HL-60/S4 treated with phorbol 12-myristate 13-acetate at 8.2 ng/mL for 4 days and 3 days (cell line): ENCODE data around the gene RAB39A.
"Not testable (repeated sequence)": the region's sequence is repeated elsewhere in the genome, so short reads cannot be mapped to it uniquely, and the experiment has no call there.

Experiments
- in situ Hi-C: fragments of 300-500 bp; cut with MboI; formaldehyde crosslinking; loops from 2 replicates; pipeline ENCODE4 v1.15.0; 2022; ENCODE audit warnings: low sequenced_read_pairs

The RAB39A gene, protein sequence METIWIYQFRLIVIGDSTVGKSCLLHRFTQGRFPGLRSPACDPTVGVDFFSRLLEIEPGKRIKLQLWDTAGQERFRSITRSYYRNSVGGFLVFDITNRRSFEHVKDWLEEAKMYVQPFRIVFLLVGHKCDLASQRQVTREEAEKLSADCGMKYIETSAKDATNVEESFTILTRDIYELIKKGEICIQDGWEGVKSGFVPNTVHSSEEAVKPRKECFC

DNA sequence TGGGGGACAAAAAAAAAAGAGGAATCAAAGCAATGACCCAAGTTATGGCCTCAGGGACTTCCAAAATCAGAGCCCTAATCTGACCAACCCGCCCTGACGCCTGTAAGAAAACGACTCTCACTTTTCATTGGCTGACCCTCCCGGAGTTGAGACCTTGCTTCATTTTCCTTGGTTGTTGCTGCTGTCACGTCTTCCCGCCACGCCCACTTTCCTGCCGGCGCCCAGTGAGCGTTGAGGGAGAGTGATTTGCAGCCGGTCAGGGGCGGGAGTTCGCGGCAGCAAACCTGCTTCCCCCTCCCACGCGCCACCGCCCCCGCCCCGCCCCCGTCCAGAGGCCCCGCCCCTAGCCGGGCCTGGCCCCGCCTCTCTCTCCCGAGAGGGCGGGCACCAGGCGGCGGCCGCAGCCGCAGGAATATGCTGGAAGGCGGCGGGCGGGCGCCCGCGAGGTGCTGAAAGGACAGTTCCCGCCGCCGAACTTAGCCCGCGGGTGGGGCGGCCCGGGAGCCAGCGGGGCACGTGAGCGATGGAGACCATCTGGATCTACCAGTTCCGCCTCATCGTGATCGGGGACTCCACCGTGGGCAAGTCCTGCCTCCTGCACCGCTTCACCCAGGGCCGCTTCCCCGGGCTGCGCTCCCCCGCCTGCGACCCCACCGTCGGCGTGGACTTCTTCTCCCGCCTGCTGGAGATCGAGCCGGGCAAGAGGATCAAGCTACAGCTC, at the start of gene RAB39A:
Gene RAB39A, plus strand, starts transcription at position 403 of the 721 bp plus-strand sequence. Its CDS starts 121 bp downstream, at position 524.
- in situ Hi-C loops = no loop called here

DNA sequence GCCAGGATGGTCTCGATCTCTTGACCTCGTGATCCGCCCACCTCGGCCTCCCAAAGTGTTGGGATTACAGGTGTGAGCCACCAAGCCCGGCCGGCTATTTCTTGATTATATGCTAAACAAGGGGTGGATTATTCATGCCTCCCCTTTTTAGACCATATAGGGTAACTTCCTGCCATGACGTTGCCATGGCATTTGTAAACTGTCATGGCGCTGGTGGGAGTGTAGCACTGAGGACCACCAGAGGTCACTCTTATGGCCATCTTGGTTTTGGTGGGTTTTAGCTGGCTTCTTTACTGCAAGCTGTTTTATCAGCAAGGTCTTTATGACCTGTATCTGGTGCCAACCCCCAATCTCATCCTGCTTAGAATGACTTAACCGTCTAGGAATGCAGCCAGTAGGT, 46.8 kb upstream of the RAB39A start:
- in situ Hi-C loops = not testable (repeated sequence)

DNA sequence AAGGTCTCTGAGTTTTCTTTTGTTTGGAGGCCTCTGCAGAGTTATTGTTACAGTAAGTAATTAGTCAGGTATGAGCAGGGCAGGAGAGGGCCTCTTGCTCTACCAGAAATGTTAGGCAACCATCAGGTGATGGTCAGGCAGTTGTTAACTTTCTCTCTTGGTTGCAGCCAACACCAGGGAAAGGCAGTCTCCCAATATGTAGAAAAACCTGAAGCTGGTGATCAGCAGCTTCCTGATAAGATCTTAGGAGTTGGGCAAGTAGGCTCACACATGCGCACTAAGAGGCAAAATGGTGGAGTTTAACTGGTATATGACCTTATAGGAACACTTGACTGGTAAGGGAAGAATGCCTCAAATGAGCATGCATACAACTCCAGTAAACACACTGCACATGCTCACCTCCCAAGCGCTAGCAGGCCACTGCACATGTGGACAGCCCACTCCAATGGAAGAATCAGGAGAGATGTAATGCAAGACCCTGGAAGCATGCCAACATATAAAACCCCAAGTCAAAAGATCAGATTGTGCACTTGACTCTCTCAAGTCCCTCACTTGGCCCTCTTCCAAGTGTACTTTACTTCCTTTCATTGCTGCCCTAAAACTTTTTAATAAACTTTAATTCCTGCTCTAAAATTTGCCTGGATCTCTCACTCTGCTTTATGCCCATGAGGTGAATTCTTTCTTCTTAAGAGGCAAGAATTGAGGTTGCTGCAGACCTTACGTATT, 46.0 kb upstream of the RAB39A start:
- in situ Hi-C loops = no loop called here

DNA sequence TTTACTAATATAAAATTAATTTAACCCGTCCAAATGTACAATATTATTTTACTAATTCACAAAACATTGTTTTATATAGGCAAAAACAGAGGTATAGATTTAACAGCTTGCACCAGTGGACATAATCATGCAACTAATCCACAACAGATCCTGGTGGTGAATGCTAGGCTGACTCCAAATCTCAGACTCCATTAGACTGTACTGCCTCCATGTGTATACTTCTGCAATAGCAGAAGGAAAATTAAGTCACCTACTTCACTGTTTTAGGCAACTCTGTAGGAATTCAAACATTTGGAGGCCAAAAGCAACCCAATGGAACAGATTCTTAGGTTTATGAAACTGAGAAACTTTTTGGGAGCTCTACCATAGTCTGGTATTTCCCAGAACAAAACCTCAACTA, 30.0 kb upstream of the RAB39A start:
- in situ Hi-C loops = no loop called here

DNA sequence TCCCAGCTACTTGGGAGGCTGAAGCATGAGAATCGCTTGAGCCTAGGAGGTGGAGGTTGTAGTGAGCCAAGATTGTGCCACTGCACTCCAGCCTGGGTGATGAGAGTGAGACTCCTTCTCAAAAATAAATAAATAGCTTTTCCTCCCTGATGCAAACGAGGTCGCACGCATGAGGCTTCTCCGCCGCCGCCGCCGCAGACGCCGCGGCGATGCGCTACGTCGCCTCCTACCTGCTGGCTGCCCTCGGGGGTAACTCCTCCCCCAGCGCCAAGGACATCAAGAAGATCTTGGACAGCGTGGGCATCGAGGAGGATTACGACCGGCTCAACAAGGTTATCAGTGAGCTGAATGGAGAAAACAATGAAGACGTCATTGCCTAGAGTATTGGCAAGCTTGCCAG, 20.0 kb upstream of the RAB39A start:
- in situ Hi-C loops = no loop called here

DNA sequence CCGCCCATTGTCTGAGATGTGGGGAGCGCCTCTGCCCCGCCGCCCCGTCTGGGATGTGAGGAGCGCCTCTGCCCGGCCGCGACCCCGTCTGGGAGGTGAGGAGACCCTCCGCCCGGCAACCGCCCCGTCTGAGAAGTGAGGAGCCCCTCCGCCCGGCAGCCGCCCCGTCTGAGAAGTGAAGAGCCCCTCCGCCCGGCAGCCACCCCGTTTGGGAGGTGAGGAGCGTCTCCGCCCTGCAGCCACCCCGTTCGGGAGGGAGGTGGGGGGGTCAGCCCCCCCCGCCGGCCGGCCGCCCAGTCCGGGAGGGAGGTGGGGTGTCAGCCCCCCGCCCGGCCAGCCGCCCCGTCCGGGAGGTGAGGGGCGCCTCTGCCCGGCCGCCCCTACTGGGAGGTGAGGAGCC, 15.8 kb upstream of the RAB39A start:
- in situ Hi-C loops = not testable (repeated sequence)

DNA sequence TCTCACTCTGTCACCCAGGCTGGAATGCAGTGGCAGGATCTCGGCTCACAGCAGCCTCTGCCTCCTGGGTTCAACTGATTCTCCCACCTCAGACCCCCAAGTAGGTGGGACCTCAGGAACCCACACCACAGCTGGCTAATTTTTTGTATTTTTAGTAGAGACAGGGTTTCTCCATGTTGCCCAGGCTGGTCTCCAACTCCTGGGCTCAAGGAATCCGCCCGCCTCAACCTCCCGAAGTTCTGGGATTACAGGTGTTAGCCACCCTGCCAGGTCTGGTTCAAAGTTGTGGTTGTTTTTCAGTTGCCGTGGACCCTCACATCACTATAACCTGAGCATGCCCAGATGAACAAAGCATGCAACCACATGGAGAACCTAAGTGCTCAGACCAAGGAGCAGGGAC, 13.0 kb upstream of the RAB39A start:
- in situ Hi-C loops = no loop called here

DNA sequence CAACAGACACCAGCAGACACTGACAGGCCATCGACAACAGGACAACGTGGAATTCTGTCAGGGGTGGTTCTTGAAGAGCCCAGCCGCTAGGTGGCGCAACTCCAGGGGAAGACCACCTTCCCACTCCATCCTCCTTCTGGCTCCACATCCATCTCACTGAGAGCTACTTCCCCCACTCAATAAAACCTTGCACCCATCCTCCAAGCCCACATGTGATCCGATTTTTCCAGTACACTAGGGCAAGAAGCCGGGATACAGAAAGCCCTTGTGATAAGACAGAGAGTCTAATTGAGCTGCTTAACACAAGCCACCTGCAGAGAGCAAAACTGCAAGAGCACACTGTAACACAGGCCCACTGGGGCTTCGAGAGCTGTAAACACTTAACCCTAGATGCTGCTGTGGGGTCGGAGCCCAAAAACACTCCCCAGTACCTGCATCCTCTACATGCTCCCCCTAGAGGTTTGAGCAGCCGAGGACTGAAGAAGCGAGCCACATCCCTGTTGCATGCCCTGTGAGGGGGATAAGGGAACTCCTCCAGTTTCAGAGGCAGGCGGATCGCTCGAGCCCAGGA, 11.5 kb upstream of the RAB39A start:
- in situ Hi-C loops = no loop called here

DNA sequence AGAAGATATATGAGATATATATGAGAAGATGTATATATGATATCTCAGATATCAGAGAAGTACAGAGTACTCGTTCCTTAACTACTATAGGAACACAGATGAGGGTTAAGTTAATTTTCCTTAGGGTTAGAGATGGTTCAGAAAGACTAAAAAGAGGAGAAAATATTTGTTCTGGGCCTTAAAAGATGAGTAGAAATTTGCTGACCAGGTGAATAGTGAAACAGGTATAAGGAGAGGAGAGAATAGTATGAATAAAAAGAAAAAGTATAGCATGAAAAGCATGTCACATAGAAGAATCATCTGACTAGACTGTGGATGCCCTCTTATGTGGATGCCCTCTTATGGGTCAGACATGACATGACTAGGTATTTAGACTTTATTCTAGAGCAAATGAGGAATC, 6.3 kb upstream of the RAB39A start:
- in situ Hi-C loops = no loop called here

DNA sequence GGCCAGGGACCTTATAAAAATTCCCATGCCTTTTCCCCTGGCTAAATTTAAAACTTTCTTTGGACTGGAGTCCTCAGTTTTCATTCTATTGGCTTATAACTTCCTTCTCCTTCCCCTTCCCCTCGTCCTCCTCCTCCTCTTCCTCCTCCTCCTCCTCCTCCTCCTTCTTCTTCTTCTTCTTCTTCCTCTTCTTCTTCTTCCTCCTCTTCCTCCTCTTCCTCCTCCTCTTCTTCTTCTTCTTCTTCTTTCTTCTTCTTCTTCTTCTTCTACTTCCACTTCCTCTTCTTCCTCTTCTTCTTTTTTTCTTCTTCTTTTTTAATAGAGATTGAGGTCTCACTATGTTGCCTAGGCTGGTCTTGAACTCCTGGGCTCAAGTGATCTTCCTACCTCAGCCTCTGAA, 4.7 kb upstream of the RAB39A start:
- in situ Hi-C loops = not testable (repeated sequence)

DNA sequence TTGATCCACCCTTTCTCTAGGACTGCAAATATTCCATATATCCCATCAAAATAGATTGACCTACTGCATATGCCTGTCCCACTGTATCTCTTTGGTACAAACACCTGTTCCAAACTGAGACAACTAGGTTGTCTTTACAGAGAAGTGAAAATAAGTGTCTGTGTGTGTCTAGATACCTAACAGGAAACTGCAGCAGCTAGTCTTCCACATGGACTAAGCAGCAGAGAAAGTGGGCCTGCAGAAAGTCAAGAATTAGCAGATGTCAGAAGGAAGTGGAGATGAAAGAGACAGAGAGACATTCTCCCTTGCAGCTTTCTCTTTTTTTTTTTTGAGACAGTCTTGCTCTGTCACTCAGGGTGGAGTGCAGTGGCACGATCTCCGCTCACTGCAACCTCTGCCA, 3.9 kb upstream of the RAB39A start:
- in situ Hi-C loops = no loop called here

DNA sequence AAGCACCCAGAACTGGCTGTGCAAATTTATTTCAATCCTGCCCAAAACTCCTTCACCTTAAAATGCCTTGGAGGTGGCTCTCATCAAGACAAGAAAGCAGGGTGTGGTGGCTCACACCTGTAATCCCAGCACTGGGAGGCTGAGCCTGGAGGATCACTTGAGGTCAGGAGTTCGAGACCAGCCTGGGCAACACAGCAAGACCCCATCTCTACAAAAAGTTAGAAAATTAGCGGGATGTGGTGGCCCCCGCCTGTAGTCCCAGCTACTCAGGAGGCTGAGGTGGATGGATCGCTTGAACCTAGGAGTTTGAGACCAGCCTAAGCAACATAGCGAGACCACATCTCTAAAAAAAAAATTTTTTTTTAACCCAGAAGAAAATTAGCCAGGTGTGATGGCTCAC, 689 bp upstream of the RAB39A start:
- in situ Hi-C loops = no loop called here

DNA sequence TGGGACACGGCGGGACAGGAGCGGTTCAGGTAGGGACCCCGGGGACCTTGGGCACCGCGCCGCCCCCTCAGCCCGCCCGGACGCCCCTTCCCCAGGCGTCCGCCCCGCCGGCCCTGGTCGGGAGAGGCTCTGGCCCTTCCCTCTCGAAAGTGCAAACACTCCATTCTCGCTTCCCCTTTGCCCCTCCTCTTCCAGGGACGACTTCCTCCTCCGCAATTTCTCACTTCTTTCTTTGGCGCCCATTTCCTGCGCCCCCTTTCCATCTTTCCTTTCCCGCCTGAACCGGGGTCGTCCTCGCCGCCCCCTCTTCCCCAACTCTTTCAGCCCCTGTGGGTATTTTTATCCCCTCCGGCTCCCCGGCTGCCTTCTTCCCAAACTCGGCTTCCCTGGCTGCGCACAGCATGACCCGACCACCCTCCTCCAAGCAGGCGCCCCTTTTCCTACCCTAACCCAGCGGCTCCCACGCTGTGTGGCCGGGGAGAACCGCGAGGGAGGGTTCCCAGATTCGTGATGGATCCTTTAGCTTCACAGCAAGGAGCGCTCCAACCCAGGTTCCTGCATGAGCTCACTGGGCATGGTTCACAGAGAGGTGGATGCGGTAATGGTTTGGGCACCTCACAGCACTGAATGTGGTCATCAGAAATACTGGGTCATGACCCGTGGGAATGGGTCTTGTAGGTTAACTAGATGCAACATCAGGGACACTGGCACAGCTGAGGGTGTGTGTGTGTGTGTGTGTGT, 689 bp downstream of the RAB39A start:
- in situ Hi-C loops = no loop called here

DNA sequence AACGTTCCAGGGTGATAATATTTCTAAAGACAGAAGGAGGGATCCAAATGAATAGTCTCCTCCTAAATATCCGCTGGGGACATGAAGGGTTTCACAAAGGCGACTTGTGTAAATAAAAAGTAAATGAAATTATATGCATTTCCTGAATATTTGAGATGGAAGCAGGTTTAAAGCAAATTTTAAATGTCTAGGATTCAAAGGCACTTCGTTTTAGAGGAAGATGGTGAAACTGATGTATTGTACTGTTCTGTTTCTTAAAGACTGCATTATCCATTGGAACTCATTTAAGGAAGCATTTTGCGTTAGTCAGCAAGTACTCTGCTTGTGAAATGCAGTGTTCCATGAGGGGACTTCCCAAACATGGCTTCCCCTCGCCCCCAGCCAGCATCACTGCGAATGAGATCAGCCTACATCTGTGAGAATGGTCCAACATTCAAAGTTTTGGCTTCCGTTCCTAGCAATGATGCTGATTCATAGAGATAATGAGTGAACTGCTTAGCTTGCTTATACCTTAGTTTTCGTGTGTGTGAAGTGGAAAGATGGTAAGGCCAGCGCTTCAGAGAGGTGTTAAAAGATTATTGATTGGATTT, 1.5 kb downstream of the RAB39A start:
- in situ Hi-C loops = no loop called here

DNA sequence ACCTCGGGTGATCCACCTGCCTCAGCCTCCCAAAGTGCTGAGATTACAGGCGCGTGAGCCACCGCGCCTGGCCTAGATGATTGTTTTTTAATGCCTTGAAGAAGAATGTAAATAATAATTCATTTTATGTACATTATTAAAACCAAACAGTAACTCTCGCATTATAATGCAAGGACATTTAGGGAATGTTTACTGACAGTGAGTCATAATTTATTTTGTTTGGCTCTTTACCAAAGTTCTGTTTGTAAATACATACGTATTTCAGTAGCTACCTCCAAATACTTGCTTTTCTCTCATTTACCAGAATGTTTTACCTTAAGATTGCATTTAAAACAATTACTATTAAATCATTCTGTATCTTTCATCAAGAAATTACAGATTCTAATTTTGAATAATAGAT, 3.0 kb downstream of the RAB39A start:
- in situ Hi-C loops = no loop called here

DNA sequence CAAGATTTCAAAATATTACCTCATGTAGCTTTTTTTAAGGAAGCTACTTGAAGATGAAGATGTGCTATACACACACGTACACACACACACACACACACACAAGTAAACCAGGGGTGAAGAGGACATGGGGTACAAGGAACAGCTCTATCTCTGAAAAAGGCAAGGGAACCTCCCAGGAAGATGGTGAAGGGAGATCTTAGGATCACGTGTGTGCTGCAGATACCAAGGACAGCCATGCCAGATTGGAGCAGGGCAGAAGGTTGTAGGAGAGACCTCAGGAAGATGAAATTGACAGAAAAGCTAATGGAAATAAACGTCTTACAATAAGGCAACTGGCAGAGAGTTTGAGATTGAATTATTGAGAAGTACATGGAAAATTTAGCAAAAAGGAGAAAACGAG, 19.7 kb downstream of the RAB39A start:
- in situ Hi-C loops = no loop called here

DNA sequence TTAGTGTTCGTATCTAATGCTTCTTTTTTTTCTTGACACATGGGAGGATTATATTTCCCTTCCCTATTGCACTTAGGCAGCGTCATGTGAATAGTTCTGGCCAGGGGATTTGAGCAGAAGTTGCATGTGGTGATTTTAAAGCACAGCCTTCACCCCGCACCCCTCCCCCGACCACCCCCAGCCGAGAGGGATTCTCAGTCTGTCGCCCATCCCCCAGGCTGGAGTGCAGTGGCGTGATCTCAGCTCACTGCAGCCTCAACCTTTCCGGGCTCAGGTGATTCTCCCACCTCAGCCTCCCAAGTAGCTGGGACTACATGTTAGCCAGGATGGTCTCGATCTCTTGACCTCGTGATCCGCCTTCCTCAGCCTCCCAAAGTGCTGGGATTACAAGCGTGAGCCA, 20.1 kb downstream of the RAB39A start:
- in situ Hi-C loops = not testable (repeated sequence)

DNA sequence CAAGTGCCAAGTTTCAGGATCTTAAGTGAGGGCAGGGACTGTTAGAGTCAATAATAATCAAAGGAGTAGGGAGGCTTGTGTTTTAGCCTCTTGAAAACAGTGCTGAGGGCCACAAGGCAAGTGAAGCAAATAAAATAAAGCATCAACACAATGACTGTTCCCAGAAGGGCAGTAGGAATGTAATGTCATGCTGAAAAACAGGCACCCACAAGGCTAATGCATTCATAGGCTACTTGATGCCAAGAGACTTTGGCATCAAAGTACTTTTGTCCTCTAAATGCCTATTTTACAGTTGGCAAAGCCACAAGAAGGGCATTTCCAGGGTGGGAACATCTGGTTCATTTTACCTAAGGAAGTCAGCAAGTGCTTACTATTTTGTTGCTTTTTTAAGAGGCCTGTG, 22.9 kb downstream of the RAB39A start:
- in situ Hi-C loops = no loop called here

DNA sequence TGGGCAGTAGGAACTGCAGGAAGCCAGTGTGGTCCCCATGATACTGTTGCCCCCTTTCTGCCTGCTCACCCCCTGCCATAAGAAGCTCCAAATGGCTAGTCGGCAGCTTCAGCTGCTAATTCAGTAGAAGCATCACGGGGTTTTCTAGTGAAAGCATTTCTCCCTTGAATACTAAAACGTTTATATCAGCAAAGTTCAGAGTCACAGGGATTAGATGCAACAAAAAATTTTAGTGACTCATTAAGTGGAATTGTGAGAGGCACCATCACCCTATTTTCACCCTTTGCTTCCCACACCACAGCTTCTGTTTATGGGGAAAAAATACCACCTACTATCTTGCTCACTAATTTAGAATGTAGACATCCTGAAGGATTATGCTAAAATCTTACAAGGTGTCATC, 25.2 kb downstream of the RAB39A start:
- in situ Hi-C loops = no loop called here

DNA sequence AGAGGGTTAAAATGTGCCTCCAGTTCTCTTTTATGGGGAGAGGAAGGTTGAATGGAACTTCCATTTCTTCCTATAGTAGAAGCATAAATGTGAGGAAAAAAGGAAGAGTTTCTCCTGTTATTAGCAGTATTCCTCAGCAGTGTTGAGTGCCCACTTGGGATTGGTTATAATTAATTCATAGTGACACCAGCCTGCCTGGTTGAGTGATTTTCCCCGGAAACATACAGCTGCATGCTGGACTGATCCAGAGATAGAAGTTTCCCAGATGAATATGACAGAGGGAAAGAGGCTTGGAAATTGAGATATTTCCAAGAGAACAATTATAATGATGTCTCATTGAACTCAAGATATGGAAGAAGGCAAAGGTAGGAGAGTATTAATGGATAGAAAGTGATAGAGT, 28.3 kb downstream of the RAB39A start:
- in situ Hi-C loops = no loop called here

DNA sequence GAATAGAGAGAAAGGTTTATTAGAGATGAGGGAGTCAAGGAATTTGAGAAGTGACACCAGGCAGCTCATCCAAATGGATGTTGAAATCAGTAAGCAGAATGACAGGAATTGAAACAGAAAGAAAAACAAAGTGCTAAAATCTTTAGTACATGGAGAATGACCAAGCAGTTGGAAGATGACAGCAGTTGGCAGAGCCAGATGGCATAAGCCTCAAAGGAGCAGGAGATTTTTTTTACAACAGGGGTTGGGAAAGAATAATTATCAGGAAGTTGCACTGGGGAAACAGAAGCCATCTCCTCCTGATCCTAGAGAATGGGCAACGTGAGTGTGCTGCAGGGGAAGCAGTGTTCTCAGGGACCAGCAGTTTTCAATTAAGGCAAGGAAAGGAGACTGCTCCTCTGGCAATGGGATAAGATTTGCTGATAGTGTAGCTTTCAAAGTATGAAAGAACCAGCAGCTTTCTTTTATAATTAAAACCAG, 28.9 kb downstream of the RAB39A start:
- in situ Hi-C loops = no loop called here
